Measurements from ENCODE around the gene NRCAM.

NRCAM gene

GRCh38 chr7:108308903-108309302, 147.3 kb downstream of the NRCAM start:
- no peak for TF ChIP-seq CTCF (IDR thresholded peaks at IDR 0.05; ENCODE audit: control extremely low read depth, extremely low read depth, low read depth, missing control alignments)
- POLR2A ChIA-PET = no interaction called here
- no peak for DNase-seq (ENCODE audit: extremely low spot score)
- CTCF ChIA-PET = interaction anchor here (1.0 to 4.3 kb wide), 6 partner anchors 11 to 65 kb away, joined by 3 to 14 read pairs (median 4); no protein-coding TSS in a partner anchor

GRCh38 chr7:108308276-108308675, 148.0 kb downstream of the NRCAM start:
- ChIA-PET CTCF (interaction anchor here (1.1 to 4.3 kb wide), 4 partner anchors 12 to 64 kb away, joined by 3 to 14 read pairs (median 4); no protein-coding TSS in a partner anchor), POLR2A (no interaction called here)
- no peak for DNase-seq (ENCODE audit: extremely low spot score)
- TF ChIP-seq CTCF (IDR thresholded peaks at IDR 0.05; ENCODE audit: control extremely low read depth, extremely low read depth, low read depth, missing control alignments) = no peak

GRCh38 chr7:108307595-108307994, 148.6 kb downstream of the NRCAM start:
- no peak for DNase-seq (ENCODE audit: extremely low spot score)
- no peak for TF ChIP-seq CTCF (IDR thresholded peaks at IDR 0.05; ENCODE audit: control extremely low read depth, extremely low read depth, low read depth, missing control alignments)
- ChIA-PET POLR2A (no interaction called here), CTCF (interaction anchor here (1.2 to 4.3 kb wide), 2 partner anchors 13 to 63 kb away, joined by 3 to 14 read pairs; no protein-coding TSS in a partner anchor)

- ChIA-PET POLR2A (no interaction called here), CTCF (interaction anchor here (1.2 kb wide), 1 partner anchor 63 kb away, joined by 3 read pairs; no protein-coding TSS in a partner anchor)
- TF ChIP-seq CTCF (IDR thresholded peaks at IDR 0.05; ENCODE audit: control extremely low read depth, extremely low read depth, low read depth, missing control alignments) = no peak
- DNase-seq (ENCODE audit: extremely low spot score) = no peak
Observed at GRCh38 chr7:108307194-108307593, 149.0 kb downstream of the NRCAM start.

- CTCF ChIA-PET = interaction anchor here (2.7 kb wide), 1 partner anchor 19 kb away, joined by 7 read pairs; no protein-coding TSS in a partner anchor
- no peak for DNase-seq (ENCODE audit: extremely low spot score)
- POLR2A ChIA-PET = no interaction called here
- TF ChIP-seq CTCF (IDR thresholded peaks at IDR 0.05; ENCODE audit: control extremely low read depth, extremely low read depth, low read depth, missing control alignments) = no peak
Observed at GRCh38 chr7:108303332-108303731, 152.9 kb downstream of the NRCAM start.

- TF ChIP-seq CTCF (IDR thresholded peaks at IDR 0.05; ENCODE audit: control extremely low read depth, extremely low read depth, low read depth, missing control alignments) = no peak
- ChIA-PET POLR2A (no interaction called here), CTCF (interaction anchor here (1.0 to 2.7 kb wide), 2 partner anchors 16 to 17 kb away, joined by 3 to 7 read pairs; no protein-coding TSS in a partner anchor)
Observed at GRCh38 chr7:108301387-108301786, 154.8 kb downstream of the NRCAM start.

More at GRCh38 chr7:108301387-108301786, 154.8 kb downstream of the NRCAM start:
- no peak for DNase-seq (ENCODE audit: extremely low spot score)

Measured in GM10248 (cell line).